ENCODE data around the gene NLGN3. TPM values are rescaled to one million over a fixed set of nuclear protein-coding genes. Genes with fewer than 3 reads are reported as not detected.

NLGN3 gene
- total and polyA plus RNA-seq, 2 experiments from 2014 or later: 6.4 to 10.2 TPM

DNA sequence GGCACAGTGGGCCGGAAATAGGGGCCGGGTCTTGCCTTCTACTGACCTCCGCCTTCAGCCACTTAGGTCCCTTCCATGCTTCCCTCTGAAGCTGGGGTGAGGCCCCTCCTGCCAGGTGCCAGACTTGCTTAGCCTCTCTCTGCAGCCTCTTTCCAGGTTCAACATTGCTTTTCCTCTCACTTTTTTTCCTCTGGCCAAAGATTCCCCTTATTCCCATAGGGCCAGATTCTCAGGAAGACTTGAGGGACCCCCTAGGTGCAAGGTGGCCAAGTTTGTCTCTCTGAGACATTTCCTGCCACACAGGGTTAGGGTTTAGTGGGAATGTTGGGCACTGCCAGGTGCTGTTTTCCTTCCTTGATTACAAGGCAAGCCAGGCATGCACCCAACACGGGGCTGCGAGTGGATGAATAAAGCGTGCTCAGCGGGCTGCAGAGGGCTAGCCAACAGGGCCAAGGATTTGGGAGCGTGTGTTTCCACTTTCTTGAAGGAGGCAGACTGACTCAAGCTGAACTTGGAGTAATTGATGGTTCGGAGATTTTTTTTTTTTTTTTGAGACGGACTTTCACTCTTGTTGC, 70.8 kb downstream of the NLGN3 start:
- DNase-seq (ENCODE audit: low read depth in 1 of 2, low spot score in 1 of 2): no peak
- Histone ChIP-seq H3K4me1 (ENCODE audit: low read depth) (no peaks in the 10 kb centered on the region), H3K9me3 (ENCODE audit: low read depth) (no peaks in the 10 kb centered on the region), H3K36me3 (no peaks in the 10 kb centered on the region), H3K27ac (no peak overlapping the region), H3K27me3 (no peaks in the 10 kb centered on the region), H3K4me3 (no peak overlapping the region)
- TF ChIP-seq, protein P1, sequence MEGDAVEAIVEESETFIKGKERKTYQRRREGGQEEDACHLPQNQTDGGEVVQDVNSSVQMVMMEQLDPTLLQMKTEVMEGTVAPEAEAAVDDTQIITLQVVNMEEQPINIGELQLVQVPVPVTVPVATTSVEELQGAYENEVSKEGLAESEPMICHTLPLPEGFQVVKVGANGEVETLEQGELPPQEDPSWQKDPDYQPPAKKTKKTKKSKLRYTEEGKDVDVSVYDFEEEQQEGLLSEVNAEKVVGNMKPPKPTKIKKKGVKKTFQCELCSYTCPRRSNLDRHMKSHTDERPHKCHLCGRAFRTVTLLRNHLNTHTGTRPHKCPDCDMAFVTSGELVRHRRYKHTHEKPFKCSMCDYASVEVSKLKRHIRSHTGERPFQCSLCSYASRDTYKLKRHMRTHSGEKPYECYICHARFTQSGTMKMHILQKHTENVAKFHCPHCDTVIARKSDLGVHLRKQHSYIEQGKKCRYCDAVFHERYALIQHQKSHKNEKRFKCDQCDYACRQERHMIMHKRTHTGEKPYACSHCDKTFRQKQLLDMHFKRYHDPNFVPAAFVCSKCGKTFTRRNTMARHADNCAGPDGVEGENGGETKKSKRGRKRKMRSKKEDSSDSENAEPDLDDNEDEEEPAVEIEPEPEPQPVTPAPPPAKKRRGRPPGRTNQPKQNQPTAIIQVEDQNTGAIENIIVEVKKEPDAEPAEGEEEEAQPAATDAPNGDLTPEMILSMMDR (IDR thresholded peaks at IDR 0.05; ENCODE audit: low read depth, low read length): no peak

DNA sequence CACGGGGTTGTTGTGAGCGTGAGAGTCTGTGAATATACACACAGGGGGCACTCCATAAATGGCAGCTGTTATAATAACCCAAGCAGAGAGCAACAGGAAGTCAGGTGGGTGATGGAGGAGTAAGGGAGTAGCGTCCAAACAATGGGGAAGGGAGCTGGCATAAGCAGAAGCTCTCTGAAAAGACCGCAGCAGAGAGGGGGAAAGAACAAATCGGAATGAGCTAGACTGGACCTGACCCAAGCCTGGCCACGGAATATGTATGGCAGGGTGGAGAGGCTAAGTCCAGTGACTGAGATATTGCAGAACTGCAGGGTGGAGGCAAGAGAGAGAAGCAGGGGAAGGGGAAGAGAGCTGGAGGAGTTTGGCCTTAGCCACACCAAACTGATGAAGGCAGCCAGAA, 71.8 kb downstream of the NLGN3 start:
- no peak overlapping the region for H3K4me3 ChIP-seq
- no peaks in the 10 kb centered on the region for H3K9me3 ChIP-seq (ENCODE audit: low read depth)

DNA sequence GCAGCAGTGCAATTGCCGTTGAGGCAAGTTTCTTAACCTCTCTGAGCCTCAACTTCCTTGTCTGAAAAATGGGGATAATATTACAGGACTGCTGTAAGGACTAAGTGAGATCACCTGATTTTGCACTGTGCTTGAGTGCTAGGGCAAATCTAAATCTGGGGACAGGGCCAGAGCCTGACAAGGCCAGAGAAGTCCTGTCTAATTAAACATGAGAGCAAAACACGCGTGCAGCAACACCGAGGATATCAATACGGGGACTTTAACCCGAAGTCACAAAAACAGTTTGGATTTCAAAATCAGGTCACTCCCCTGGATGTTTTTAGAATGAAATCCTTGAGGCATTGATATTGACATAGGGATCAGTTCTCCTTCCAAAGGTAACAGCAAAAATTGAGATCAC, 72.7 kb downstream of the NLGN3 start:
- TF ChIP-seq, protein P1 (IDR thresholded peaks at IDR 0.05; ENCODE audit: low read depth, low read length): no peak
- no peak for DNase-seq (ENCODE audit: low read depth in 1 of 2, low spot score in 1 of 2)
- H3K4me1 ChIP-seq (ENCODE audit: low read depth): no peaks in the 10 kb centered on the region
- no peaks in the 10 kb centered on the region for H3K36me3 ChIP-seq
- no peak overlapping the region for H3K27ac ChIP-seq
- H3K9me3 ChIP-seq (ENCODE audit: low read depth): no peaks in the 10 kb centered on the region
- H3K4me3 ChIP-seq: no peak overlapping the region
- H3K27me3 ChIP-seq: no peaks in the 10 kb centered on the region

More for the DNA sequence above, 71.8 kb downstream of the NLGN3 start:
- Histone ChIP-seq H3K27ac (no peak overlapping the region), H3K27me3 (no peaks in the 10 kb centered on the region), H3K4me1 (ENCODE audit: low read depth) (no peaks in the 10 kb centered on the region), H3K36me3 (no peaks in the 10 kb centered on the region)
- no peak for DNase-seq (ENCODE audit: low read depth in 1 of 2, low spot score in 1 of 2)
- TF ChIP-seq, protein P1 (IDR thresholded peaks at IDR 0.05; ENCODE audit: low read depth, low read length): no peak

Other genes starting within 250 kb of the NLGN3 start
- 0.07 TPM in 1 of 2 replicates, not detected in the other for gene TEX11, start 236.1 kb upstream of the NLGN3 start, total RNA-seq
- not detected in 2 replicates for gene TEX11, start 236.1 kb upstream of the NLGN3 start, polyA plus RNA-seq
- gene SLC7A3, start 213.7 kb upstream of the NLGN3 start, total RNA-seq: 3.6 and 6.0 TPM in 2 replicates
- gene SLC7A3, start 213.7 kb upstream of the NLGN3 start, polyA plus RNA-seq: 4.7 and 5.4 TPM in 2 replicates
- 45.7 and 62.3 TPM in 2 replicates for gene SNX12, start 76.5 kb upstream of the NLGN3 start, total RNA-seq
- gene SNX12, start 76.5 kb upstream of the NLGN3 start, polyA plus RNA-seq: 6.6 and 9.5 TPM in 2 replicates
- gene FOXO4, start 49.0 kb upstream of the NLGN3 start, total RNA-seq: 16.7 and 24.2 TPM in 2 replicates
- 7.8 and 14.5 TPM in 2 replicates for gene FOXO4, start 49.0 kb upstream of the NLGN3 start, polyA plus RNA-seq
- not detected in 2 replicates for gene CXorf65, start 38.1 kb upstream of the NLGN3 start, total RNA-seq
- gene CXorf65, start 38.1 kb upstream of the NLGN3 start, polyA plus RNA-seq: not detected in 2 replicates
- gene IL2RG, start 33.3 kb upstream of the NLGN3 start, total RNA-seq: not detected in 2 replicates
- gene IL2RG, start 33.3 kb upstream of the NLGN3 start, polyA plus RNA-seq: 2.3 TPM in 1 of 2 replicates, not detected in the other
- gene MED12, start 26.2 kb upstream of the NLGN3 start, total RNA-seq: 29.2 and 56.5 TPM in 2 replicates
- 17.9 and 25.4 TPM in 2 replicates for gene MED12, start 26.2 kb upstream of the NLGN3 start, polyA plus RNA-seq
- not detected in 2 replicates for gene GJB1, start 78.4 kb downstream of the NLGN3 start, total RNA-seq
- not detected in 2 replicates for gene GJB1, start 78.4 kb downstream of the NLGN3 start, polyA plus RNA-seq
- 77.8 and 112 TPM in 2 replicates for gene ZMYM3, start 109.3 kb downstream of the NLGN3 start, total RNA-seq
- gene ZMYM3, start 109.3 kb downstream of the NLGN3 start, polyA plus RNA-seq: 24.8 and 34.4 TPM in 2 replicates
- 524 and 770 TPM in 2 replicates for gene NONO, start 138.8 kb downstream of the NLGN3 start, total RNA-seq
- gene NONO, start 138.8 kb downstream of the NLGN3 start, polyA plus RNA-seq: 278 and 318 TPM in 2 replicates
- 99.7 and 158 TPM in 2 replicates for gene ITGB1BP2, start 156.9 kb downstream of the NLGN3 start, total RNA-seq
- 60.4 and 115 TPM in 2 replicates for gene ITGB1BP2, start 156.9 kb downstream of the NLGN3 start, polyA plus RNA-seq
- 16.1 and 43.1 TPM in 2 replicates for gene TAF1, start 221.5 kb downstream of the NLGN3 start, total RNA-seq
- gene TAF1, start 221.5 kb downstream of the NLGN3 start, polyA plus RNA-seq: 3.8 and 7.8 TPM in 2 replicates